HUES64 (cell line): ENCODE measurements around the gene ARHGAP8.

Experiments used
- H3K27ac ChIP-seq: 2 replicates; pipeline ENCODE4 v1.7.0; 2013; ENCODE audit warnings: low read depth, low read length, inconsistent platforms
- H3K27me3 ChIP-seq: 2 replicates; pipeline ENCODE4 v1.6.1; 2013; ENCODE audit warnings: mild to moderate bottlenecking, low read length; ENCODE audit not compliant: insufficient read depth
- H3K36me3 ChIP-seq: 2 replicates; pipeline ENCODE4 v1.6.1; 2013; ENCODE audit warnings: mild to moderate bottlenecking, low read length; ENCODE audit not compliant: insufficient read depth
- H3K4me1 ChIP-seq: 2 replicates; pipeline ENCODE4 v1.6.1; 2013; ENCODE audit warnings: mild to moderate bottlenecking, low read length, moderate library complexity; ENCODE audit not compliant: insufficient read depth
- H3K4me3 ChIP-seq: 2 replicates; pipeline ENCODE4 v1.5.1; 2013; ENCODE audit warnings: mild to moderate bottlenecking, low read length, moderate library complexity
- H3K9ac ChIP-seq: 2 replicates; pipeline ENCODE4 v1.6.1; 2013; ENCODE audit warnings: mild to moderate bottlenecking, low read depth, low read length
- H3K9me3 ChIP-seq: 2 replicates; pipeline ENCODE4 v1.6.1; 2013; ENCODE audit warnings: low read depth, low read length; ENCODE audit not compliant: insufficient read depth
- WGBS: fragments of 150-250, 120-280 bp; methylation state at CpG from one replicate; pipeline ENCODE4 v1.1.7; 2013; ENCODE audit warnings: missing lambda C conversion rate; 5-methylcytosine and 5-hydroxymethylcytosine counted together

The ARHGAP8 gene

GRCh38 chr22:44865193-44866057 lies 113.0 kb downstream of the ARHGAP8 start:
- Histone ChIP-seq H3K4me3 (no peak overlapping the region), H3K27me3 (no peaks in the 10 kb centered on the region), H3K9ac (no peak overlapping the region), H3K27ac (no peak overlapping the region), H3K9me3 (no peaks in the 10 kb centered on the region), H3K4me1 (0 out of 2 replicates have a peak, but pooled peaks cover 4% of the 10 kb centered on the region), H3K36me3 (peaks cover 9% of the 10 kb centered on the region)
- 92% methylated on average over 31 of the region's 31 CpGs for WGBS

GRCh38 chr22:44869196-44869595 lies 116.8 kb downstream of the ARHGAP8 start:
- Histone ChIP-seq H3K27me3 (no peaks in the 10 kb centered on the region), H3K4me1 (0 out of 2 replicates have a peak, but pooled peaks cover 4% of the 10 kb centered on the region), H3K36me3 (0 out of 2 replicates have a peak, but pooled peaks cover 9% of the 10 kb centered on the region), H3K27ac (no peak overlapping the region), H3K9ac (no peak overlapping the region), H3K9me3 (peaks cover 8% of the 10 kb centered on the region), H3K4me3 (no peak overlapping the region)
- WGBS: 92% methylated on average over 7 of the region's 7 CpGs

GRCh38 chr22:44870021-44870420 lies 117.6 kb downstream of the ARHGAP8 start:
- Histone ChIP-seq H3K9ac (no peak overlapping the region), H3K4me3 (no peak overlapping the region), H3K9me3 (peaks cover 8% of the 10 kb centered on the region), H3K36me3 (0 out of 2 replicates have a peak, but pooled peaks cover 9% of the 10 kb centered on the region), H3K27me3 (no peaks in the 10 kb centered on the region), H3K27ac (0 out of 2 replicates have a peak overlapping the region, but pooled peaks have one; percentile 34), H3K4me1 (0 out of 2 replicates have a peak, but pooled peaks cover 4% of the 10 kb centered on the region)
- WGBS: 71% methylated on average over 5 of the region's 5 CpGs

DNA sequence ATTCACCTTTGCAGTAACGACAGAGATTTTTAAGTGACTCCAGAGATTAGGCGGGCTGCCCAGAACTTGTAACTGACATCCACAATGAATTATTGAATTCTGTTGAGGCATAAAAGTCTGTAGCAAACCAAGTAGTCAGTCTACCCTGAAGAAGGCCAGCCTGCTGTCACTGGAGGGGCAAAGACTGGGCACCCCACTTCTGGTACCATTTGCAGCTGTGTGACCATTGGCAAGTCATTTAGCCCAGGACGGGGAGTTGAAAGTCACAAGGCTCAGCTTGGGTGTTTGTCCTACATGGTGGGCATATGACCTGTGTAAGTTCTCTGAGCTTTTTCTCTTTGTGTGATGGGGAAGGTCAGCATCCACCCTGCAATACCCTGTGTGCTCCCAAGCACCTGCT lies 119.4 kb downstream of the ARHGAP8 start:
- Histone ChIP-seq H3K9ac (no peak overlapping the region), H3K4me1 (0 out of 2 replicates have a peak, but pooled peaks cover 4% of the 10 kb centered on the region), H3K9me3 (peaks cover 12% of the 10 kb centered on the region), H3K36me3 (peaks cover 16% of the 10 kb centered on the region), H3K4me3 (no peak overlapping the region), H3K27me3 (no peaks in the 10 kb centered on the region), H3K27ac (no peak overlapping the region)
- 97% methylated on average over 3 of the region's 3 CpGs for WGBS

GRCh38 chr22:44876921-44877320 lies 124.5 kb downstream of the ARHGAP8 start:
- no peaks in the 10 kb centered on the region for H3K27me3 ChIP-seq
- no peak overlapping the region for H3K27ac ChIP-seq
- H3K4me1 ChIP-seq: no peaks in the 10 kb centered on the region
- no peak overlapping the region for H3K4me3 ChIP-seq
- H3K9me3 ChIP-seq: peaks cover 10% of the 10 kb centered on the region
- WGBS: 97% methylated on average over 4 of the region's 4 CpGs
- H3K36me3 ChIP-seq: peaks cover 23% of the 10 kb centered on the region
- no peak overlapping the region for H3K9ac ChIP-seq

GRCh38 chr22:44878483-44879300 lies 126.3 kb downstream of the ARHGAP8 start:
- Histone ChIP-seq H3K27me3 (no peaks in the 10 kb centered on the region), H3K4me3 (no peak overlapping the region), H3K4me1 (no peaks in the 10 kb centered on the region), H3K9me3 (peaks cover 9% of the 10 kb centered on the region), H3K36me3 (peaks cover 35% of the 10 kb centered on the region), H3K27ac (no peak overlapping the region), H3K9ac (no peak overlapping the region)
- 91% methylated on average over 14 of the region's 14 CpGs for WGBS

DNA sequence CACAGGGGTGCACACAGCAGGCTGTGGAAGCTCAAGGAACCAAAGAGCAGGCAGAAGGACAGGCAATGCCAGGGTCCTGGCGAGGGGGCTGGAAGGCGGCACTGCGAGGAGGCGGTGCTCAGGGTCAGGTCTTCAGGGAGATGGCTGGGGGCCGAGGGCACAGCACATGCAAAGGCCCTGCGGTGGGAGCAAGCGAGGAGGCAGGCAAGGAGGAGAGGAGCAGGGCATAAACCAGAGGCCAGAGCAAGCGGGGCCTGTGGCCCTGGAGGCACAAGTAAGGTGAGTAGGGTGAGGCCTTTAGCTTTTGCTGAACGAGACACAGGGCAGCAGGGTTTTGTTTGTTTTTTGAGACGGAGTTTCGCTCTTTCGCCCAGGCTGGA lies 126.9 kb downstream of the ARHGAP8 start:
- WGBS: 94% methylated on average over 12 of the region's 12 CpGs
- Histone ChIP-seq H3K27ac (no peak overlapping the region), H3K27me3 (no peaks in the 10 kb centered on the region), H3K36me3 (peaks cover 35% of the 10 kb centered on the region), H3K9me3 (peaks cover 9% of the 10 kb centered on the region), H3K4me1 (no peaks in the 10 kb centered on the region), H3K9ac (no peak overlapping the region), H3K4me3 (no peak overlapping the region)

GRCh38 chr22:44880610-44881290 lies 128.4 kb downstream of the ARHGAP8 start:
- H3K9me3 ChIP-seq: peaks cover 9% of the 10 kb centered on the region
- H3K27me3 ChIP-seq: no peaks in the 10 kb centered on the region
- 96% methylated on average over 19 of the region's 19 CpGs for WGBS
- H3K9ac ChIP-seq: no peak overlapping the region
- H3K4me3 ChIP-seq: no peak overlapping the region
- peaks cover 47% of the 10 kb centered on the region for H3K36me3 ChIP-seq
- H3K27ac ChIP-seq: no peak overlapping the region
- no peaks in the 10 kb centered on the region for H3K4me1 ChIP-seq

GRCh38 chr22:44881624-44882023 lies 129.2 kb downstream of the ARHGAP8 start:
- H3K36me3 ChIP-seq: peaks cover 45% of the 10 kb centered on the region
- 91% methylated on average over 24 of the region's 24 CpGs for WGBS
- H3K27me3 ChIP-seq: no peaks in the 10 kb centered on the region
- H3K27ac ChIP-seq: no peak overlapping the region
- peaks cover 7% of the 10 kb centered on the region for H3K9me3 ChIP-seq
- no peak overlapping the region for H3K4me3 ChIP-seq
- H3K4me1 ChIP-seq: no peaks in the 10 kb centered on the region
- H3K9ac ChIP-seq: no peak overlapping the region

GRCh38 chr22:44882226-44882905 lies 130.0 kb downstream of the ARHGAP8 start:
- H3K9ac ChIP-seq: no peak overlapping the region
- H3K9me3 ChIP-seq: no peaks in the 10 kb centered on the region
- peaks cover 43% of the 10 kb centered on the region for H3K36me3 ChIP-seq
- WGBS: 95% methylated on average over 26 of the region's 26 CpGs
- no peaks in the 10 kb centered on the region for H3K4me1 ChIP-seq
- H3K4me3 ChIP-seq: no peak overlapping the region
- no peak overlapping the region for H3K27ac ChIP-seq
- no peaks in the 10 kb centered on the region for H3K27me3 ChIP-seq
